Measurements from ENCODE around the gene ZSWIM5.

GRCh38 chr1:45141247-45142003 lies 65.0 kb downstream of the ZSWIM5 start:
- TF ChIP-seq GATA2 (IDR thresholded peaks at IDR 0.05; ENCODE audit: low read depth, low read length) (no peak), GATA3 (IDR thresholded peaks at IDR 0.05; ENCODE audit: low read depth, low read length) (no peak)

Data from SH-SY5Y (cell line).